GM12873 (cell line): Measurements from ENCODE around the gene PRCP.

Source experiments
- CTCF ChIP-seq: IDR thresholded peaks from 2 replicates; pipeline ENCODE4 v1.5.1; 2012; ENCODE audit warnings: low read depth, mild to moderate bottlenecking, moderate library complexity, low read length, control low read depth; ENCODE audit not compliant: insufficient read depth; ENCODE audit errors: missing control alignments

PRCP gene

GRCh38 chr11:82901922-82902485 lies 1.8 kb upstream of the PRCP start:
- no peak for TF ChIP-seq CTCF

GRCh38 chr11:82901165-82901921 lies 1.1 kb upstream of the PRCP start, which contains the start of gene DDIAS:
Gene DDIAS, plus strand, starts transcription at chr11:82901736. Its CDS starts 13,003 bp downstream, at chr11:82914739.
- TF ChIP-seq CTCF: no peak

GRCh38 chr11:82899957-82900276 lies 313 bp downstream of the PRCP start:
- no peak for TF ChIP-seq CTCF

GRCh38 chr11:82899186-82899820 lies 927 bp downstream of the PRCP start:
- no peak for TF ChIP-seq CTCF

GRCh38 chr11:82898241-82898640 lies 2.0 kb downstream of the PRCP start:
- no peak for TF ChIP-seq CTCF

GRCh38 chr11:82896183-82896582 lies 4.0 kb downstream of the PRCP start:
- TF ChIP-seq CTCF: no peak

GRCh38 chr11:82895437-82896091 lies 4.7 kb downstream of the PRCP start:
- TF ChIP-seq CTCF: no peak
